ENCODE data around the gene PTPN22.

The PTPN22 gene

DNA sequence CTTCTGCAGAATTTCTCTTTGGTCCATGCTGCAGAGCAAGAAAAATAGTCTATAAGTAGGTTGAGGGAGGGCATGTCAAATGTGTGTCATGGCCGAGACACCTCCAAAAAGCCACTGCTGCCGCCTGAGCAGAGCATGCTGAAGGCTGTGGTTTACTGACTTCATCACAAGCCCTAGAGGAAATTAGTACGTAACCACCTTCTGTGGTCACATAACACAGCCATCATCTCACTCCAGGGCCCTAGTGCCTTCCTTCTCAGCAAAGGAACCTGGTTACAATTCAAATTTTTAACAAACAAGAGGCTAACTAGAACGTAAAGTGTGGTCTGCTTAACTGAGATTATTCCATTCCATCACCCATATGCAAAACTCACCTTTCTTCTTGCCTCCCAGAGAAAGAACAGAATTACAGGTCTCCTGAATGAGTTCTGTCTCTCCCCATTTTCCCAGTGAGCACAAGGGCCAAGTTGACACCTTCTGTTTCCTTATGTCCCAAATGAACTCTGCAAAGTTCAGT lies at the start of gene PTPN22:
Gene PTPN22 (minus strand): TSS at position 116 of the 517 bp plus-strand sequence.
- Histone ChIP-seq H3K4me3 (ENCODE audit: low read depth in 1 of 2, low read length in 2 of 2) (peak within 1 kb of the TSS; percentile 21 to 42), H3K9ac (ENCODE audit: low read depth in 1 of 2, low read length in 2 of 2) (peak within 1 kb of the TSS; percentile 10 to 57), H3K4me1 (ENCODE audit: control insufficient read depth in 1 of 2, insufficient read depth in 2 of 2, low read length in 2 of 2) (peaks cover 14 to 24% of the 10 kb centered on the region in 2 donors), H3K27me3 (ENCODE audit: control insufficient read depth in 1 of 2, insufficient read depth in 2 of 2, low read length in 2 of 2) (no peaks in the 10 kb centered on the region), H3K9me3 (ENCODE audit: control insufficient read depth in 1 of 2, low read length in 2 of 2) (no peaks in the 10 kb centered on the region), H3K27ac (ENCODE audit: low read depth, low read length) (peak within 1 kb of the TSS; percentile 65), H3K36me3 (ENCODE audit: control insufficient read depth in 1 of 2, insufficient read depth in 2 of 2, low read length in 2 of 2) (no peaks in the 10 kb centered on the region)

DNA sequence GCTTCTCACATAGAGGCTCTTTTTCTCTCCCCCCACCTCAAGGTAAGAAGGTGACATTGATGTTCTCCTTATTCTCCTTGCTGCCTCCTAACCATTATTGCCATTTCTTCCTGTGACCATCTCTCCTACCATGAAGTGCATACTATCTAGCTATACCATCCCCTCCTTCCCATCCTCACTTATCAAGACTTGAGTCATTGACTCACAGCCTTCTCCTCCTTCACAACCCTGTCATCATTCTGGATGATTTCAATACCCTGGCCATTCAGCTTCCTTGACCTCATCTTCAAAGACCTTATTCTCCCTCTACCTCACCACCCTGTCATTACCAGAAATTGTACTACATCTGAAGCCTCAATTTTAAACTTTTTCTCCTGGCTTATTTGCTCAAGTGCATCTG lies 46.7 kb upstream of the PTPN22 start:
- H3K9me3 ChIP-seq (ENCODE audit: control insufficient read depth in 1 of 2, low read length in 2 of 2) = no peaks in the 10 kb centered on the region
- no peaks in the 10 kb centered on the region for H3K27me3 ChIP-seq (ENCODE audit: control insufficient read depth in 1 of 2, insufficient read depth in 2 of 2, low read length in 2 of 2)
- H3K36me3 ChIP-seq (ENCODE audit: control insufficient read depth in 1 of 2, insufficient read depth in 2 of 2, low read length in 2 of 2) = no peaks in the 10 kb centered on the region
- no peak overlapping the region for H3K9ac ChIP-seq (ENCODE audit: low read depth in 1 of 2, low read length in 2 of 2)
- no peak overlapping the region for H3K4me3 ChIP-seq (ENCODE audit: low read depth in 1 of 2, low read length in 2 of 2)
- peaks cover 0 to 3% of the 10 kb centered on the region in 2 donors for H3K4me1 ChIP-seq (ENCODE audit: control insufficient read depth in 1 of 2, insufficient read depth in 2 of 2, low read length in 2 of 2)
- H3K27ac ChIP-seq (ENCODE audit: low read depth, low read length) = no peak overlapping the region

DNA sequence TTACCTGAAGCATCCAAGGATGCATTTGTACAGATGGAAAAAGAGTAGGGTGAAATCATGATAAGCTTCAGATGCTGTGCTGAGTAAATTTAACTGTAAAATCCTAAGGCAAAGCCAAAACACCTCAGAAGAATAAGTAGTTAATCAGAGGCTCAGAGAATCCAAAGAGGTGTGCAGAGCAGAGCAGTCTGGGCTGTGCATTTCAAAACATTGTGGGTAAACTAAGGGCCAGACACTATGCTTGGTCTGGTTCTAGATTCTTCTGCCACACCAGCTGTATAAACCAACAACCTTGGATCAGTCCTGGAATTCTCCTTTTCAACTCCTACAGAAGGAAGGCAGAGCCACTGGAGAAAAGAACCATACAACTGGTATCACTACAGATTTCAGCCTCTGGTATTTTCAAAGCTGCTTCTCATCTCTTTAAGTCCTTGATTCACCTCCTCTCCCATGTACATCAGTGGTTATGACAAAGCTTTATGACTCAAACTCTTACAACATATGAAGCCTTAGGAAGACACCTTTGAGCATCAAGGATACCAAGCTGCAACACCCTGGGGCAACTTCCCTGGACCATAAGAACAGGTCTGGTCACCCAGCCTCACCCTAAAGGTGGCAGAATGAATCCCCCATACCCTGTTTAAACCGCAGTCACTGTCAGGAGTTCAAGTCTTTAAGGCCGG lies 46.0 kb upstream of the PTPN22 start:
- no peak overlapping the region for H3K9ac ChIP-seq (ENCODE audit: low read depth in 1 of 2, low read length in 2 of 2)
- H3K27ac ChIP-seq (ENCODE audit: low read depth, low read length) = no peak overlapping the region
- peaks cover 0 to 4% of the 10 kb centered on the region in 2 donors for H3K36me3 ChIP-seq (ENCODE audit: control insufficient read depth in 1 of 2, insufficient read depth in 2 of 2, low read length in 2 of 2)
- H3K27me3 ChIP-seq (ENCODE audit: control insufficient read depth in 1 of 2, insufficient read depth in 2 of 2, low read length in 2 of 2) = no peaks in the 10 kb centered on the region
- no peaks in the 10 kb centered on the region for H3K9me3 ChIP-seq (ENCODE audit: control insufficient read depth in 1 of 2, low read length in 2 of 2)
- H3K4me1 ChIP-seq (ENCODE audit: control insufficient read depth in 1 of 2, insufficient read depth in 2 of 2, low read length in 2 of 2) = peaks cover 0 to 10% of the 10 kb centered on the region in 2 donors
- H3K4me3 ChIP-seq (ENCODE audit: low read depth in 1 of 2, low read length in 2 of 2) = no peak overlapping the region

DNA sequence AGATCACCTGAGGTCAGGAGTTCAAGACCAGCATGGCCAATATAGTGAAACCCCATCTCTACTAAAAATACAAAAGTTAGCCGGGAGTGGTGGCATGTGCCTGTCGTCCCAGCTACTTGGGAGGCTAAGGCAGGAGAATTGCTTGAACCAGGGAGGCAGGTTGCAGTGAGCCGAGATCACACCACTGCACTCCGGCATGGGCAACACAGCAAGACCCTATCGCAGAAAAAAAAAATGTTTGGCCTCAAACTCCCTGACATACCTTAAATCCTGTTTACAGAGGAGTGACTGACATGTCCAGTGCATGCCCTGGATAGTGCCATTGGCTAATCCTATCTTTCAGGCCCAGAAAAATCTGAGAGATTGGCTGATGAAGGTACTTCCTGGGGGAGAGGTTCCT lies 45.5 kb upstream of the PTPN22 start:
- Histone ChIP-seq H3K9me3 (ENCODE audit: control insufficient read depth in 1 of 2, low read length in 2 of 2) (no peaks in the 10 kb centered on the region), H3K36me3 (ENCODE audit: control insufficient read depth in 1 of 2, insufficient read depth in 2 of 2, low read length in 2 of 2) (peaks cover 0 to 5% of the 10 kb centered on the region in 2 donors), H3K4me3 (ENCODE audit: low read depth in 1 of 2, low read length in 2 of 2) (no peak overlapping the region), H3K27ac (ENCODE audit: low read depth, low read length) (no peak overlapping the region), H3K9ac (ENCODE audit: low read depth in 1 of 2, low read length in 2 of 2) (no peak overlapping the region), H3K27me3 (ENCODE audit: control insufficient read depth in 1 of 2, insufficient read depth in 2 of 2, low read length in 2 of 2) (no peaks in the 10 kb centered on the region), H3K4me1 (ENCODE audit: control insufficient read depth in 1 of 2, insufficient read depth in 2 of 2, low read length in 2 of 2) (peaks cover 0 to 12% of the 10 kb centered on the region in 2 donors)

DNA sequence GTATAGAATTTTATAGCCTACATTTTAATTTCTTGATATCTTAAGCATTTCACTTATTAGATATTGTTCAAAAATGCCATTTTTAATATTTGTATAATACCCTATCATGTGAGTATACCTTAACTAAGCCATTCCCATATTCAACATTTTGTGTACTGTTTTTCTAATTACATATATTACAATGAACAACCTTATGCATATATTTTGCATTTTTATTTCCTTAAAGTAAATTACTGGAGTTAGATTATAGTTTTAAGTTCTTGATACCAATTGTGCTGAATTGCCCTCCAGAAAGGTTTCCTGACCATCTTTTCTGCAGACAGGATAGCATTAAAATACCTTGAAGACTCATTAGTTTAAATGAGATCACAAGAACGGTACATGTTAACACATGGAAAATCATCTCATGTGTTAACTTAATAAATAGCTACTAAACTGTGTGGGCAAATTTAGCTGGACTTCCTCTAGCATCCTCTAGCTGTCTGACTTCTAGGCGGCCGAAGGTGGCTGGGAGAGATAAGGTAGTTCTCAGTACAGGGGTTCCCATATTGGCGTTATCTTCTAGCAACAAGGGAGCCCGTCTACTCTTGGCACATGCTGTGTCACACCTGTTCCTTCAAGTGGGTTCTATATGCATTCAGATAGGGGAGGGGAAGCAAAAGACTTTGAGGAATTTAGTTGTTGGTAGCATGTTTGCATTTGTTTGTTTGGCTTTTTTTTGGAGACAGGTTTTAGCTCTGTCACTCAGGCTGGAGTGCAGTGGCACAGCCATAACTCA lies 42.6 kb upstream of the PTPN22 start:
- Histone ChIP-seq H3K4me1 (ENCODE audit: control insufficient read depth in 1 of 2, insufficient read depth in 2 of 2, low read length in 2 of 2) (peaks cover 0 to 12% of the 10 kb centered on the region in 2 donors), H3K36me3 (ENCODE audit: control insufficient read depth in 1 of 2, insufficient read depth in 2 of 2, low read length in 2 of 2) (peaks cover 9 to 26% of the 10 kb centered on the region in 2 donors), H3K27ac (ENCODE audit: low read depth, low read length) (no peak overlapping the region), H3K9me3 (ENCODE audit: control insufficient read depth in 1 of 2, low read length in 2 of 2) (no peaks in the 10 kb centered on the region), H3K4me3 (ENCODE audit: low read depth in 1 of 2, low read length in 2 of 2) (no peak overlapping the region), H3K9ac (ENCODE audit: low read depth in 1 of 2, low read length in 2 of 2) (no peak overlapping the region), H3K27me3 (ENCODE audit: control insufficient read depth in 1 of 2, insufficient read depth in 2 of 2, low read length in 2 of 2) (no peaks in the 10 kb centered on the region)

DNA sequence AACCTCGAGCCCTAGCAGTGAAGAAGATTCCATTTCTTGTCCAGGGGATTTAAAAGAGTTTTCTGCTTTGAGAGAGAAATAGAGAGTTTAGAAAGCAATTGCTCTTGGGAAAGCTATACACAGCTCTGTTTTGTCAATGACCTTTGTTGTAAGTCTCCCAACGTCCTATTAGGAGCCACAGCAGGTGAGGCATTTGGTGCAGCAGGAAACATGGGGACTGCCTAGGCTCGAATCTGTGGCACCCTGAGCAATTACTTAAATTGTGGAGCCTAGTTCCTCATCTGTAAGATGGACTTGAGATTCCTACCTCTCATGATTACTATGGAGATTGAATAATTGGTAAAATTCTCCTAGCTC lies 41.8 kb upstream of the PTPN22 start:
- Histone ChIP-seq H3K9me3 (ENCODE audit: control insufficient read depth in 1 of 2, low read length in 2 of 2) (no peaks in the 10 kb centered on the region), H3K9ac (ENCODE audit: low read depth in 1 of 2, low read length in 2 of 2) (peak overlapping the region in 1 of 2 donors; percentile 16), H3K27ac (ENCODE audit: low read depth, low read length) (peak overlapping the region; percentile 58), H3K4me1 (ENCODE audit: control insufficient read depth in 1 of 2, insufficient read depth in 2 of 2, low read length in 2 of 2) (peaks cover 0 to 12% of the 10 kb centered on the region in 2 donors), H3K36me3 (ENCODE audit: control insufficient read depth in 1 of 2, insufficient read depth in 2 of 2, low read length in 2 of 2) (peaks cover 9 to 31% of the 10 kb centered on the region in 2 donors), H3K27me3 (ENCODE audit: control insufficient read depth in 1 of 2, insufficient read depth in 2 of 2, low read length in 2 of 2) (no peaks in the 10 kb centered on the region), H3K4me3 (ENCODE audit: low read depth in 1 of 2, low read length in 2 of 2) (no peak overlapping the region)

DNA sequence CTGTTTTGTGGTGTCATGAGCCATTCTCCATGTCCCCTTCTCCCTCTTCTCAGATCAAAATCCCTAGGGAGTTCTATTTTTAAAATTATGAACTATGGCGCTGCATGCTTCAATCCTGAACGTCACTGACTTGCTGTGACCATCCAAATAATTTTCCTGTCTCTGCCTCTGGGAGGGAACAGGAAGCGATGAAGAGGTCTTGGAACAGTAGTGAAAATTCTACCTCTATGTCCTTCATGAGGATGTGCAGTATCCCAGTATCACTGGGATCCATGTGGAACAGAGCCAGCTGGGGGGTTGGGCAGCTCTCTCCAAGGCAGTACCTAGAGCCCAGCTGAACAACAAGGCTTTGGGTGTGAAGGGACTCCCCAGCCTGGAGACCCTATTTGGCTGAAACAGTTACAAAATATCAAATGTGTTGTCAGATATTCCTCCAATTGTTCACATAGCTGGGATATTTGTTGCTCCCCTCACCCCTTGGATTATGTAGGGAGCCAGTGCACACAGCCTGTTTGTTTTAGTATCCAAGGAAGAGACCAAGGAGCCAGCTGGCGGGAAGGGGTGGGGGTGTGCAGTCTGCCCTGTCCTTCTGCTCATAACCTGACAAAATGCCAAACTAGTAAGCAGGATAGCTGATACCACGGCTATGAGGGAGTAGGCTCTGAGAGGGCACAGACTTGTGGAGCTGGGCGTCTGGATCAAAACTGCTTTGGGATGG lies 41.2 kb upstream of the PTPN22 start:
- peak overlapping the region; percentile 58 for H3K27ac ChIP-seq (ENCODE audit: low read depth, low read length)
- H3K9ac ChIP-seq (ENCODE audit: low read depth in 1 of 2, low read length in 2 of 2) = peak overlapping the region in 1 of 2 donors; percentile 16
- H3K36me3 ChIP-seq (ENCODE audit: control insufficient read depth in 1 of 2, insufficient read depth in 2 of 2, low read length in 2 of 2) = peaks cover 9 to 36% of the 10 kb centered on the region in 2 donors
- no peak overlapping the region for H3K4me3 ChIP-seq (ENCODE audit: low read depth in 1 of 2, low read length in 2 of 2)
- H3K4me1 ChIP-seq (ENCODE audit: control insufficient read depth in 1 of 2, insufficient read depth in 2 of 2, low read length in 2 of 2) = peaks cover 0 to 12% of the 10 kb centered on the region in 2 donors
- no peaks in the 10 kb centered on the region for H3K9me3 ChIP-seq (ENCODE audit: control insufficient read depth in 1 of 2, low read length in 2 of 2)
- H3K27me3 ChIP-seq (ENCODE audit: control insufficient read depth in 1 of 2, insufficient read depth in 2 of 2, low read length in 2 of 2) = no peaks in the 10 kb centered on the region

DNA sequence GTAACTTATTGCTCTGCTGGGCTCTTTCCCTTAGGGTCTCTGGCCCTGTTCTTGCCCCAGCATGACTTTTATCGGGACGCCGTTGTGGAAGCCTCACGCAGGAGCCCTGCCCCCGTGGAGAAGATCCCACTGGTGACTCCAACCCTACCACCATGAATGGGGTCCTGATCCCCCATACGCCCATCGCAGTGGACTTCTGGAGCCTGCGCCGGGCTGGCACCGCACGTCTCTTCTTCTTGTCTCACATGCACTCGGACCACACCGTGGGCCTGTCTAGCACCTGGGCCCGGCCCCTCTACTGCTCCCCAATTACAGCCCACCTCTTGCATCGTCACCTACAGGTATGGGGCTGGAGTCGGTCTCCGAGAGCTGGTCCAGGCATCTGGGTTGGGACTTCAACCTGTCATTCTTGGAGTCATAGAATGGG lies 33.9 kb upstream of the PTPN22 start:
- peak overlapping the region; percentile 89 to 94 for H3K4me3 ChIP-seq (ENCODE audit: low read depth in 1 of 2, low read length in 2 of 2)
- H3K9me3 ChIP-seq (ENCODE audit: control insufficient read depth in 1 of 2, low read length in 2 of 2) = no peaks in the 10 kb centered on the region
- no peaks in the 10 kb centered on the region for H3K27me3 ChIP-seq (ENCODE audit: control insufficient read depth in 1 of 2, insufficient read depth in 2 of 2, low read length in 2 of 2)
- peaks cover 0 to 30% of the 10 kb centered on the region in 2 donors for H3K36me3 ChIP-seq (ENCODE audit: control insufficient read depth in 1 of 2, insufficient read depth in 2 of 2, low read length in 2 of 2)
- H3K4me1 ChIP-seq (ENCODE audit: control insufficient read depth in 1 of 2, insufficient read depth in 2 of 2, low read length in 2 of 2) = peaks cover 39 to 41% of the 10 kb centered on the region in 2 donors
- H3K9ac ChIP-seq (ENCODE audit: low read depth in 1 of 2, low read length in 2 of 2) = peak overlapping the region; percentile 83 to 98
- peak overlapping the region; percentile 46 for H3K27ac ChIP-seq (ENCODE audit: low read depth, low read length)

DNA sequence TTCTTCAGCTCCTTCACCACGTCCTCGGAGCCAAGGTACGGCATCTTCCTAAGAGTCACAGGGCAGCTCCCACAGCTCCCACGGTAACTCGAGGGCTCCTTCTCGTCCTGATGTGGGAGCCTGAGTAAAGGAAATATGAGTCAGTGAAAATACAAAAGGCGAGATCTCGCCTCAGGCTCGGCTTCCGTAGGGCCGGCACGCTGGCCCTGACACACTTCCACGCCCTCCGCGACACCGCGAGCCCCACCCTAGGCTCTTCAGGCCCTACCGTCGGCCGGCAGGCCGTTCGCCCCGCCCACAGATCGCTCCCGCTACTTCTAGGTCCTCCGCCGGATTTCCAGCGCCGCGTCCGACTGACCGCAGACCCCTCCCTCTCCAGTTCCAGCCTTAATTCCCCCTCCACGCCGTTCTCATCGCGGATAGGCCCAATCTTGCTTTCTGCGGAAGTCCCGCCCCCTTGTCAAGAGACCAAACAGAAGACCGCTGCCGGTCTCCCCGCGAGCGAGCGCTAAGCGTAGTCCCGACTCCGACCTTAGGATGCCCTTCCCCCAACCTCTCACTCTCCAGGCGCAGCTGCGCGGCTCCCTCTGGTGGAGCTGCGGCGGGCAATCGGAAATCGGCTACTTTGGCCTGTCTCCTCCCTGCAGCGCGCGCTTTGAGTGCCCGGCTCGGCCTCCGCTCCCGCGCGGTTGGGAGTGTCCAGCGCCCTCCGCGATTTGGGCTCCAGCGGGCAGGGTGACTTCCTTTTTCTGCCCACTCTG lies 33.3 kb upstream of the PTPN22 start, which contains the start of the genes AP4B1 and DCLRE1B:
Gene AP4B1 (minus strand): TSS at position 126 of the 761 bp plus-strand sequence. CDS start 82 bp downstream, at position 44.
Gene DCLRE1B (plus strand): TSS at position 653 of the 761 bp plus-strand sequence. CDS start 261 bp downstream, outside the sequence.
- peak within 1 kb of the TSS; percentile 83 for H3K27ac ChIP-seq (ENCODE audit: low read depth, low read length)
- H3K9ac ChIP-seq (ENCODE audit: low read depth in 1 of 2, low read length in 2 of 2) = peak within 1 kb of the TSS; percentile 96 to 98

More for the DNA sequence above, 33.3 kb upstream of the PTPN22 start, which contains the start of the genes AP4B1 and DCLRE1B:
- no peaks in the 10 kb centered on the region for H3K9me3 ChIP-seq (ENCODE audit: control insufficient read depth in 1 of 2, low read length in 2 of 2)
- no peaks in the 10 kb centered on the region for H3K27me3 ChIP-seq (ENCODE audit: control insufficient read depth in 1 of 2, insufficient read depth in 2 of 2, low read length in 2 of 2)
- H3K4me3 ChIP-seq (ENCODE audit: low read depth in 1 of 2, low read length in 2 of 2) = peak within 1 kb of the TSS; percentile 89 to 96
- H3K4me1 ChIP-seq (ENCODE audit: control insufficient read depth in 1 of 2, insufficient read depth in 2 of 2, low read length in 2 of 2) = peaks cover 41 to 44% of the 10 kb centered on the region in 2 donors
- peaks cover 0 to 30% of the 10 kb centered on the region in 2 donors for H3K36me3 ChIP-seq (ENCODE audit: control insufficient read depth in 1 of 2, insufficient read depth in 2 of 2, low read length in 2 of 2)

All from duodenal mucosa (tissue), 2 donors.